GF-D8 (cell line): ENCODE results near the gene SPTBN1.
A peak's percentile ranks its signal among the peaks of the same experiment; 100 is the strongest.
"Not testable (repeated sequence)": the region's sequence is repeated elsewhere in the genome, so short reads cannot be mapped to it uniquely, and the experiment has no call there.

Experiments
- DNase-seq: peaks from one replicate; lab custom pipeline; 2025; lab: John Stamatoyannopoulos, UW

The SPTBN1 gene

DNA sequence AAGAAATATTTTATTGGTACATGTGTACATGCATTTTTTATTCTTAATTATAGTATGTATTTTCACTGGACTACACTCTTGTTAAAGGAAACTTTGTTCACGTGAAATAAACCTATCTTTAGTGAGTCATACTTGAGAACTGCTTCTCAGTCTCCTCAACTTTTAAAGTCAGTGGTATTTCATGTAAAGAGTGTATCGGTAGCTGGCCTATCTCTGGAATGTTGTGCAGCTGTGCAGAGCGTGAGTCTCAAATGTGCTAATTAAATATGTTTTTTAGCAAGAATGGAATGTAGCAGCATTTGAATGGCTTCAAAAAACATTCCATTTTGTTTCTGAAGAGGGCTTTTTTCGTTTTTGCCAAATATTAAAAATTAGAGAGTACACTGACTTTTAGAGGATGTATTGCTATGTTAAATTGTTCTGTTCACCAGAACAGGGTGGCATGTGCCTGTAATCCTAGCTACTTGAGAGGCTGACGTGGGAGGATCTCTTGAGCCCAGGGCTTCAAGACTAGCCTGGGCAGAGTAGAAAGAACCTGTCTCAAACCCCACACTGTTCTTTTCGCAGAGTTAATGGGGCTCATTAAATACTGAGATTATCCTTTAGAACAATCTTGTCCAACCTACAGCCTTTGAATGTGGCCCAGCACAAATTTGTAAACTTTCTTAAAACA lies 14.3 kb downstream of the SPTBN1 start:
- no peak for DNase-seq

DNA sequence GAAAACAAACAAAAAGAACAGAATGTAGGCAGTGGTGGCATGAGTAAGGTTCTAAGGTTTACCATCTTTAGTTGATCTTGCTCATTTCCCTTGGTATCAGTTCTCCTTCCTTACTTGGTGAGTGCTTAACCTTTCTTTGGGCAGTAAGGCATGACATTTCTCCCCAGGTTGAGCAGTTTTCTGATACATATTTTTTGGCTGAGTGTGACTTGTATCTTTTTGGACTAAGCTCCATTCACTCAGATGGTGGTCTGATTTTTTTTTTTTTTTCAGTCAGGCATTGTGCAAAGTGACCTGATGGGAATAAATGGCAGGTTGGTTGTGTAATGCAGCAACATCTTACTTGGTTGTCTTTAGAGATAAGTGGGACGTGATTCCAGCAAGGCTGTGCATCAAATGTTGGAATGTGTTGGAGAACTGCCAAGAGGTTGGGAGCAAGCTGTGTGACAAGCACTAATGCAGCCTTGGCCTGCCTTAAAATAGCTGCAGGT lies 15.1 kb downstream of the SPTBN1 start:
- DNase-seq = no peak

DNA sequence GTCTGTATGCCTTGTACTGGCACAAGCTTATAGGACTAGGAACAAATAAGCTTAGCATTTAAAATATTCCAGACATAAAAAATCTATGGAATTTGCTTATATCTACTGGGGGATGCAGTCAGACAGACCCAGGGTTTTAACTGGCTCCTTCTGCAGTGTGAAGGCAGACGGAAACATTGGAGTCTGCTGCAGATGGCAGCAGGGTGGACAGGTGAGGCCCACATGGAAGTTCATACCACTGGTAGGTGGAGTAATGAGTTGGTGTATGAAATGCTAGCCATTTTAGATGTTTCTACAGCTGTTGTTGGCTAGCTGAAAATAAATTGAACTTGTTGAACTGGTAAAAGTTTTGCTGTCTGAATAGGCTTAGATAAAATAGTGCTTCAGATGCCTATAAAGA lies 17.7 kb downstream of the SPTBN1 start:
- DNase-seq = no peak

DNA sequence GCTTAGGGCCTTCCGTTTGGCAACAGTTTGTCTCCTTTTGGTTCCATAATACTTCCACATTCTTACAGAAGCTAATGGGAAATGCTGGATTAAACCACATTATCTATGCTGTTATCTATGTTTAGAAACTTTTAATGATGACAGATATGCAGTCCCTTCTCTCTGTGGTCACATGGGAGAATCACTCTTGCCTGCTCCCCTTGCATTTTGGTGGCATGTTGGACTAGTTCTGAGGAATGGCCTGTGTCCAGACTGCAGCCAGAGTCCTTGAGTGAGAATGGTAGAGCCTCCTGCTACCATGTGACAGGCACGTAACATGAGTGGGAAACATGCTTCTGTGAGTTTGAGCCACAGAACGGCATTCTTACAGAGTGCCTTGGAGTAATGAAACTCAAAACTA lies 19.2 kb downstream of the SPTBN1 start:
- no peak for DNase-seq

DNA sequence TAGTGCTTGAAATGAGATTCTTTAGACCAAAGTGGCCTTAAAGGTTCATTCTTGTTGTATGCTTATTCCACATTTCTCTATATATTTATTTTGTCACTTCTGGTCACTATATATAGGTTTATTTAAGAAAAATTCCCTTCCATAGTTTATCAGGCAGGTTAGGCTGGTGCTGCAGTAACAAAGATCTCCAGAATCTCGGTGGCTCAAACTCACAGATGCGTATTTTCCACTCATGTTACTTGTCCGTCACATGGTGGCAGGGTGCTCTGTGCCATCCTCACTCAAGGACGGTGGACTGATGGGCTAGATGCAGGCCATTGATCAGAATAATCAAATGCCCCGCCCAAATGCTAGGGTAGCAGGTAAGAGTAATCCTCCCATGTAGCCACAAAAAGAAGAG lies 19.8 kb downstream of the SPTBN1 start:
- no peak for DNase-seq

DNA sequence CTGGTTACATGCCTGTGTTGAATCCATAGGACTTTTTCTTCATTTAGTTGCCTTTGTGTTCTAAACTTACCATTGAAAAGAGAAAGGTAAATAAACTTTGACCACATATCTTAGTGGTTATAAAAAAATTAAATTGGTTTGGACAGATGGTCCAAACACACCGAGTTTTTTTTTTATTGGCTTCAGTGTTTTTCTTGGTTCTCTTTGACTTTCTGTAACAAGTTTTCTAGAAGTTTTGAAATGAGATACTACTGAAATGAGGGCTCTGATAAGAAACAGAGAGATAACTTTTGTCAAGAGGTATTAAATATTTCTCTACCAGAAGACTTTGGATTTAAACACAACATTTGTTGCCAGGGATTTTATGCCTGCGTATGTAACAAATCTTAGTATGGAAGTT lies 20.7 kb downstream of the SPTBN1 start:
- no peak for DNase-seq

DNA sequence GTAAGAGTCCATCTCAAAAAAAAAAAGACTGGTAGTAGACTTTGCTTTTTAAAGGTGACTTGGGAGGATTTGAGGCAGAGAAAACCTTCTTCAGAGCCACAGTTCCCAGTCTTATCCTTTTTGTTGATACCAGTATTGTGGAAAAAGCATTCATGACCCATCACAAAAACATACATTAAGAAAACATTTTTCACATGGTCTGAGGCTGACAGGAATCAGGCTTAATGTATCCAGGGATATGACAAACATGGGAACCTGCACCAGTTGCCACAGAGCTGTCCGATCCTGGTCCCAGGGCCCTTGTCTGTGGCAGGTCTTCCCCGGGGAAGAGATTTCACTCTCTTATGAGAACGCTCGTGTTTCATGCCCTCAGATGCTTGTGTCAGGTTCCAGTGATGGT lies 21.8 kb downstream of the SPTBN1 start:
- DNase-seq = no peak

DNA sequence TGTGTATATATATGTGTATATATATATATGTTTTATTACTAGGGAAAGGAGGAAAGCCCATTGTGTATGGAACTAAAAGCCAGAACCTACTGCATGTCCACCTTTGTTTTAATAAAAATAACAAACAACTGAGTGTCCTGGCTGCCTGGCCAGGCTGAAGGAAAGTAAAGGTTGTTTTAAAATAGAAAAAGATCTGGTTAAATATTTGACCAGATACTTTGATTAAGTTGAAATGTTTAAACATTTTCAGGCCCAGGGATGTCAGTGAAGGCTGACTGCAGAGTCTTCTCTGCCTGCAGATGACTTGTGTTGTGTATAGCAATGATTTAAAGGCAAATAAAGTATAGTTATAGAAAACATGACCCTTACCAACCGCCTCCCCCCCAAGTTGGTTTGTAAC lies 22.8 kb downstream of the SPTBN1 start:
- no peak for DNase-seq

DNA sequence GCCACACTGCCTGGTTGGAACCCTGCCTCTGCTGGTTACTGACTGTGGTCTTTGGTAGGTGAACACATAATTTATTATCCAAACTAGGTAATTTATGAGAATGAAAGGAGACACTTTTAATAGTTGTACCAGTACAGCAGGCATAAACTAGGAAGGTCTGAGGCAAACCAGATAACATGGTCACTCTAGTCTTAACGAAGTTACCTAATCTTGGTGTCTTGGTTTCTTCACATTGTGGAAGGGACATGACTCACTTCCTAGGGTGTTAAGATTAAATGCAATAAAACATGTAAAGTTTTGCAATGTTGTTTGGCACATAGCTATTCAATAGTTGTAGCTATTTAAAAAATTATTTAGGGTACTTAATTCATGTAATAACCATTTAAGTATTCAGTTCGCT lies 23.3 kb downstream of the SPTBN1 start:
- peak; percentile 13 for DNase-seq

DNA sequence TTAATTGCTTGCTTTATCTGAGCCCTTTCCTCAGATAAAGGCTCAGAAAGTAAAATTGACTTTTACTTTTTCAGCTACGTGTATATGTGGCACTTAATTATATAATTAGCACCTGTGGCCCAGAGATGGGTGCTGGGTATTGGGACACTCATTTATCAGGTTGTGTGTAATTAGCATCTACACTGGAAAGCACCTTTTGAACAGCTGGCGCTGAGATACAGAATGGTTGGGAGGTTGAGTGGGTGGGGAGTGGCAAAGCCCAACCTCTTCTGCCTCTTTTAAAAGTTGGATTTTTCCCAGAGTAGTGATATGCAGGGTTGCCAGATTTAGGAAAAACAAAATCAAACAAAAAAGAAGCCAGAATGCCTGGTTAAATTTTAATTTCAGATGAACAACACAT lies 23.9 kb downstream of the SPTBN1 start:
- DNase-seq = no peak

DNA sequence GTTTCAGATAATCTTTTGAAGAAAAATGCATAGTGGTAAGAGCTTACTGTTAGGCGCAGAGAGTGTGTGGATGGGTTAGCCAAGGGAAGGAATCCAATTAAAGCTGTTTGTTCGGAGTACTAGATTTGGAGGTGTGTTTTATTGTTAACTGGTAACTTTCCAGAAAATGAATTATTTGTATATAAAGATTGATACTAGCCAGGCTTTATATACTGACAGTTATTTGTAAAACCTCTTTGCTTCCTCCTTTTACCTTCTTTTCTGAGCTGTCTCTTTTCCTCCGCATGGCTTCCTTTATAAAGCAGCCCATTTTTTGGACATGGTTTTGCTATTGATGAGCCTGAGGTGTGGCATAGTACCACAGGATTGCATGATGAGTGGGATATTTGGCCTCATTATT lies 25.6 kb downstream of the SPTBN1 start:
- no peak for DNase-seq

DNA sequence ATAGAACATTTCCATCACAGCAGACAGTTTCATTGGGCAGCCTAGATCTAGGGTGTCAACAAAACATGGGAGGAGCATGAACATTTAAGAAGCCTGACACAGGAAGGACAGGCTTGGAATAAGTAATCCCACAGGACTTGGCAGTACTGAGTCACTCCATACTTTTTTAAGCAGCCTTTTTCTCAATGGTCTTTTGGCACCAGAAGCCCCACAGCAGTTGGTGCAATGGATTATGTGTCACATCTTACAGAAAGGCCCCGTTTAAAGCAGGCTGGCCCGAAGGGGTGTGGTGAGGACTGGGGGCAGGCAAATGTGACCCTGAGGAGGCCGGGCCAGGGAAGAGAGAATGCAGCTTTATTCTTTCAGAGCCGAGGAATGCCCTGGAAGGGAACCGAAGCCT lies 26.6 kb downstream of the SPTBN1 start:
- no peak for DNase-seq

DNA sequence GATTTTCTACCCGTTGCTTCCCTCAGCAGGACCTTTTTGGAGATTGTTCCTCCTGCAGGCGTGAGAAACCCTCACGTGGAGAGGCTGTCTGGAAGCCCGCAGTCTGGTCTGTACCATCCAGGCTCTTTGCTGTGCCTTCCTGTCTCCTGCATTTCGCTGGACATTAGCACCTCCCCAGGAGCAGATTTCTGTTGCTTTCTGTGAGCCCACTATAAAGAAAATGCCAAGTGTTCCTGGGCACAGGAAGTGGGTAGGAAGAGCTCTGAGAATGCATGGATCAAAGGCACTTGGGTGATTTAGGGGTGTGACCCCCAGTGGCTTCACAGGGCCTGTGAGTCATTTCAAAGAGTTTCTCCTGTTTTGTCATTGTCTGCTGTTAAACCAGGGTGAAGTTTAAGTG lies 27.3 kb downstream of the SPTBN1 start:
- no peak for DNase-seq

DNA sequence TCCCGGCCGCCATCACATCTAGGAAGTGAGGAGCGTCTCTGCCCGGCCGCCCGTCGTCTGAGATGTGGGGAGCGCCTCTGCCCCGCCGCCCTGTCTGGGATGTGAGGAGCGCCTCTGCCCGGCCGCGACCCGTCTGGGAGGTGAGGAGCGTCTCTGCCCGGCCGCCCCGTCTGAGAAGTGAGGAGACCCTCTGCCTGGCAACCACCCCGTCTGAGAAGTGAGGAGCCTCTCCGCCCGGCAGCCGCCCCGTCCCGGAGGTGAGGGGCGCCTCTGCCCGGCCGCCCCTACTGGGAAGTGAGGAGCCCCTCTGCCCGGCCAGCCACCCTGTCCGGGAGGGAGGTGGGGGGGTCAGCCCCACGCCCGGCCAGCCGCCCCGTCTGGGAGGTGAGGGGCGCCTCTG lies 29.6 kb downstream of the SPTBN1 start:
- not testable (repeated sequence) for DNase-seq

DNA sequence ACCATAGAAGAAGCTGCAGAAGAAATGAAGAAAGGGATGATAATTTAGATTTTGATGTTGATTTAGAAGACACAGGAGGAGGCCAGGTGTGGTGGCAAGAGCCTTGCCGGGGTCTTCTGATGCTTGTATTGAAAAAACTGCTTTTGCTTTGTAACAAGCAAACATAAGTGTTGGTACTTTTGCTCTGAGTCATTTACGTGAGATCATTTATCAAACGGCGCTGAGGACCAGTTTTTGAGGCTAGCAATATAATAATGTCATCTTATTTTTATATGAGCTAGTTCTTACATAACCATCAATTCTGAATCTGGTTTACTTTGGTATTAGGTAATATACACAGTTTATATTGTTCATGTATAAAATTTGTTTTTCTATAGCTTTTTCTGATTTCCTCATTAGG lies 30.6 kb downstream of the SPTBN1 start:
- no peak for DNase-seq

DNA sequence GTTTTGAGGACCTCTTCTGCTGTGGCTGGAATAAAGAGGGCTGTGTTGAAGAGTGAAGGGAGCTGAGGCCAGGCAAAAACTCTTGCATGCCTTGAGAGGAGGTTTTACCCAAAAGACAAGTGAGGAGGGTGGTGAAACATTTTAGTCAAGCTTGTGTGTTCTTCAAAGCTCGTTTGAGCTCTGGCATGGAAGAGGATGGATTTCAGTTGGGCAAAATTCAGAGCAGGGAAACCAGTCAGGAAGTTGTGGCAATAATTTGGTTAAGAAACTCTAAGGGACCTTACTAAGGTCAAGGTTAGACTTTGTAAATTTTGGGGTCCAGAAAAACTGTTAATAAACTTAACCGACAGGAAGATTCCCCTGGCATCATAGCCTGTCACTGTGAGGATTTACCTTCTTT lies 34.7 kb downstream of the SPTBN1 start:
- DNase-seq = no peak

DNA sequence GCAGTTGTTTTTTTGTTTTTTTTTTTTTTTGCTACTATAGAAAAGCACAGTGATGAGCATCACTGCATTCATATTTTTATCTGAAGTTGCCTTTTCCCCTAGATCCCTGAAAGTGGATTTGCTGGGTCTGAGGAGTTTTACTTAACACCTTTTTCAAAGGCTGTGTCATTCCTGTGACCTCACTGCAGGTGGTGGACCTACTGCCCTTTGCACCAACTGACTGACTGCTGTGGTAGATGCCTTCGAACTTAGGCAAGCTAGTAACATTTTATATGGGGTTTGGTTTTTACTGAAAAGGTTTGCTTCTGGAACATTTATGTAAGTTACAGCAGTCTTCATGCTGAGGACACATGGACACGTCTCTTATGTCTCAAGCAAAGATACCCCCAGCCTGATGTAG lies 36.2 kb downstream of the SPTBN1 start:
- no peak for DNase-seq

DNA sequence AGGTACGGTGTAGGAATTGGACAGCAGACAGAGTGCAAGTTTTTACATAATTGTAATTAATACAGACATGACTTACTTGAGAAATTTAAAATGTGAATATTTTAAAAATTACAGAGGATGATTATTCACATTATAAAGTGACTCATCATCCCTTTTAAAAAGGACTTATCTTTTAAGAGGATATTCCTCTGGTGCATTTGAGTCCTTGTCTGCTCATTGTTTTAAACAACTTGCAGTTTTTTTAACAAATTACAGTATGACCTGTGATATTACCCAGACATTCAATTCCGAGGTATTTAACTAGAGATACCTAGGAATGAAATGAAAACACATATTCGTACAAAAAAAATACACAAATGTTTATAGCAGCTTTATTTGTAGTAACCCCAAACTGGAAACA lies 38.0 kb downstream of the SPTBN1 start:
- no peak for DNase-seq

DNA sequence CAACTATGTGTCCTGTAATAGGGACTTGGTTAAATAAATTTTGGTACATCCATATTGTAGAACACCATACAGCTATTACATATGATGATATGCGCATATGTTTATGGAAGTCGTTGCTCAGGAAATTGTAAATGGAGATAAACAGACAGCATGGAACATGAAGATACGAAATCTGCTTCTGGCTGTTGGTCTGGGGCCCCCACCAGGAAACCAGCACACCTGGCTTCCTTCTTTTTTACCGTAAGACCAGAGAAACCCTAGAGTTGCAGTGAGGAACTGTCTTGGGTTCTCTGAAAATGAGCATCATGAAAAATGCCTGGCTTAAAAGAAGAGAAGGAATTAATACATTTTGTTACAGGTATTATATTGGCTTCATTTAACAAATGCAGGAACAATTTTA lies 40.8 kb downstream of the SPTBN1 start:
- no peak for DNase-seq

DNA sequence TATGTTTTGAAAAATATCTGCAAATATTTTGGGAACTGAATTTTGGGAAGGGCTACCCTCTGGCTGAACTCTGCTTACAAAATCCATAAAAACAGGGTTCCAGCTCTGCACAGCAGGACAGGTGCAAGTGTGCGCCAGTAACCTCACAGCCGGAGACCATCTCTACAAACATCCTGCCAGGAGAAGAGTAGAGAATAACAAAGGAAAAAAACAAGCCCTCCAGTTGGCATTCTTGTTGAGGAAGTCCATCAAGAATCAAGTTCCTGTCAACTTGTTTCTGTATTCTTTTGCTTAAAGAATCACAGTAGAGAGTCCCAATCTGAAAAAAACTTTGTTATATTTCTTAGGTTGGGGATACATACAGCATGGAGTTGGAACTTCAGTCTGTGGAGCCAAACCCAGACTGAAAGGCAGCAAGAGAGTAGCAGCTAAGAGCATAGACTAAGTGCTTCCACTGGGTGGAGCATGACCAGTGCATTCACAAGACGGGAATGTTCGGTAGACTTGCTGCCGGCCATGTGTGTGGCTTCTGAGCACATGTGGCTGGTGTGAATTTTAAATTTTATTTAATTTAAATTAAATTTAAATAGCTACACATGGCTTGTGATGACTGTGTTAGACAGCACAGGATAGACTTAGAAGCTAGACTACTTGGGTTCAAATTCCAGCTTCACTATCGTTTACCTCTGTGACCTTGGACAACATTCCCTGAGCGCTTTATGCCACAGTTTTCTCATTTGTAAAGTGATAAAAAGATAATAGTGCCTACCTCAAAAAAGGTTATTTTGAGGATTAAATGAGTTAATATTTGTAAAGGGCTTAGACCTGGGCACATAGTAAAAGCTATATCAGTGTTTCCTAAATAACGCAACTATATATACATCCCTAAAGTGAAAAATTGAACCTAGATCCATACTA lies 41.9 kb downstream of the SPTBN1 start:
- DNase-seq = no peak

DNA sequence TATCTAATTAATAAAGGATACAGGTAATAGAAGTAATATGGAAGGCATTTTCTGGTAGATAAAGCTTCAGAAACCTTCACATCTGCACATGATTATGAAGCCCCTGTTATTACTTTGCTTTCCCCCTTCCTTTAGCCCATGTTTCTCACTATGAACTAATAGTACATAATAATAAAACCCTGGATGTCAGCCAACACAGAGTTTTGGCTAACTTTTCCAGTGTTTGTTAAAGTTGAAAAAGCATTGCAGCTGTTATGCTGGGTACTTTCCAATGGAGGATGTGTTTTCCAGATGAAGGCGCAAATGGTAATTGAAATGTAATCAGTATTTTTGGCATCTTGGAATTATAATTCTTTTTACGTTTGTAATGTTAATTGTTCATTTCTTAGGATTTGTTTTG lies 43.5 kb downstream of the SPTBN1 start:
- DNase-seq = no peak

DNA sequence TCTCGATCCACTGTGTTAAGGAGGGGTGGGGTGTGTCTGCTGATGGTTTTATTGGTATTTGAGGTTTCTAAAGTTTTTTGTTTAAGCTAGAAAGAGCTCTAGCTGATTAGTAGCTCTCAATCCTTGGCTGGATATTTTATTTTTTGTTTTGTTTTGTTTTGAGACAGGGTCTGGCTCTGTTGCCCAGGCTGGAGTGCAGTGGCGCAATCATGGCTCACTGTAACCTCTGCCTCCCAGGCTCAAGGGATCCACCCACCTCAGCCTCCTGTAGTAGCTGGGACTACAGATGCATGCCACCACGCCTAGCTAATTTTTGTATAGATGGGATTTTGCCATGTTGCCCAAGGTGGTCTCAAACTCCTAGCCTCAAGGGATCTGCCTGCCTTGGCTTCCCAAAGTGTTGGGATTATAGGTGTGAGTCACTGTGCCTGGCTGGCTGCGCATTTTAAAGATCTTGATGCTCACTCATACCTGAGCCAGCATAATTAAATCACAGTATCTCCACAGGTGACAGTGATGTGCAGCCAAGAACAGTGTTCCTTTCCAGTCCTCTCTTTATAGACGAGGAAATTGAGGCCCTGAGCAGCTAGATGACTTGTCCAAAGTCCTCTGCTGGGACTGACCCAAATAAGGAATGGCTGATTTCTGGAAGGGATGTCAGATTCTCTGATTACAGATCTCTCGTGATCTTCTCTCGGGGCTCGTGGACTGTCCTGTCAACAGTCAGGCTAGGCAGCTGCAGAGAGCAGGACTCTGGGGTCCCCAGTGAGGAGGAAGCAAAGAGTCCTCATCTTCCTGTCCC lies 44.5 kb downstream of the SPTBN1 start:
- DNase-seq = no peak

DNA sequence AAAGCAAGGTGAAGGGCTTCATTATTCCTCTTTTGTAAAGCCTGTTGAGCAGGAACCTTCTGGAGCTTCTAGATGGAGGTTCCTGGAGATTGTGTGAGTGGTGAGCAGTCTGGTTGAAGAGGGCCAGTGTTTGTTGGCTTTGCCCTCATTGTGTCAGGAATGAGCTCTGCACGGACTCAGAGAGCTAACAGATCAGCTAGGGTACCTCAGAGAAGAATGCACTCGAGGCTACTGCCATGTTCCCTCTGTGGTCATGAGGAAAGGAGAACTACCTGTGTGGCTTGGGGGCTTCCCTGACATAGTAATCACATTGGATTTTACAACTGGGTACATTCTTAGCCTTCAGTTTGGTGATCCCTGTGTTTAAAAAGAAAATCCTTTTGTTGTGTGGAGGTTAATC lies 46.6 kb downstream of the SPTBN1 start:
- no peak for DNase-seq
